Measurements from ENCODE around the gene ADGRG1.

The ADGRG1 gene

DNA sequence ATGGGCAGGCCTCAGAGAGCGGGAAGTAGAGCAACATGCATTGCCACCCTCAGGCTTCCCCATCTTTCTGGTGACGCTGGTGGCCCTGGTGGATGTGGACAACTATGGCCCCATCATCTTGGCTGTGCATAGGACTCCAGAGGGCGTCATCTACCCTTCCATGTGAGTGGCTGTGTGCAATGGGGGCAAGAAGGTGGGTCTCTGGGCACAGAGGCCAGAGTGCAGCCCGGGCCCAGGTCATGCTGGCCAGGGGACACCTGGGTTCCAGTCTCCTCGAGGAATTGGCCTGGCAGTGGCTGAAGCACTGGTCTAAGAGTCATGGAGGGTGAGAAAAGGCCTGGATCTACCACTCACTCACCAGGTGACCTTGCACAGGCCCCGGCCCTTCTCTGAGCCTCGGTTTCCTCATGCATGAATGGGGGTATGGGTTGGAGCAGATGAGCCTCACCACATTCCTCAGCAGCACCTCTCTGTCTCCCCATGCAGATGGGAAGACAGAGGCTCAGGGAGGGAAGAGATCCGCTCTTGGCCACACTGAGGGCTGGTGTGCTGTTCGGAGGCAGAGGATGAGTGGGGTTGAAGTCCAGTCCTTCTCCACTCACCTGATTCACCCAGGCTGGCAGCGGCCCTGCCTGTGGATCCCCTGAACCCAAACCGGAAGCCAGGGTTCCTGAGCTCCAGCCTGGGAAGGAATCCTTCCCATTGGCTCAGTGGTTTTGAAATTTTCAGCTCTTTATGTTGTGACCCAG is 32.5 kb downstream of the ADGRG1 start:
- H3K9me3 ChIP-seq (ENCODE audit: control insufficient read depth, low read length): no peaks in the 10 kb centered on the region
- no peaks in the 10 kb centered on the region for H3K27me3 ChIP-seq (replicated peaks; ENCODE audit: control insufficient read depth, insufficient read depth, low read length)
- H3K9ac ChIP-seq (ENCODE audit: low read length): no peak overlapping the region
- no peak for DNase-seq (ENCODE audit: low read depth)
- H3K4me3 ChIP-seq (ENCODE audit: low read length): no peak overlapping the region
- H3K36me3 ChIP-seq (ENCODE audit: control insufficient read depth, insufficient read depth, low read length, severe bottlenecking): no peaks in the 10 kb centered on the region
- H3K4me1 ChIP-seq (ENCODE audit: control insufficient read depth, insufficient read depth, low read length): no peaks in the 10 kb centered on the region

- no peak overlapping the region for H3K4me3 ChIP-seq (ENCODE audit: low read length)
These were observed 33.1 kb downstream of the ADGRG1 start for GRCh38 chr16:57661510-57661909.

GRCh38 chr16:57661936-57662906 is 33.8 kb downstream of the ADGRG1 start:
- H3K9ac ChIP-seq (ENCODE audit: low read length): no peak overlapping the region
- no peak for DNase-seq (ENCODE audit: low read depth)
- no peak overlapping the region for H3K4me3 ChIP-seq (ENCODE audit: low read length)
- no peaks in the 10 kb centered on the region for H3K36me3 ChIP-seq (ENCODE audit: control insufficient read depth, insufficient read depth, low read length, severe bottlenecking)
- H3K9me3 ChIP-seq (ENCODE audit: control insufficient read depth, low read length): no peaks in the 10 kb centered on the region
- H3K4me1 ChIP-seq (ENCODE audit: control insufficient read depth, insufficient read depth, low read length): no peaks in the 10 kb centered on the region
- H3K27me3 ChIP-seq (replicated peaks; ENCODE audit: control insufficient read depth, insufficient read depth, low read length): no peaks in the 10 kb centered on the region

More at GRCh38 chr16:57661510-57661909, 33.1 kb downstream of the ADGRG1 start:
- Histone ChIP-seq H3K9ac (ENCODE audit: low read length) (no peak overlapping the region), H3K4me1 (ENCODE audit: control insufficient read depth, insufficient read depth, low read length) (no peaks in the 10 kb centered on the region), H3K36me3 (ENCODE audit: control insufficient read depth, insufficient read depth, low read length, severe bottlenecking) (no peaks in the 10 kb centered on the region), H3K27me3 (replicated peaks; ENCODE audit: control insufficient read depth, insufficient read depth, low read length) (no peaks in the 10 kb centered on the region), H3K9me3 (ENCODE audit: control insufficient read depth, low read length) (no peaks in the 10 kb centered on the region)
- DNase-seq (ENCODE audit: low read depth): no peak

GRCh38 chr16:57663436-57663835 is 35.0 kb downstream of the ADGRG1 start:
- H3K36me3 ChIP-seq (ENCODE audit: control insufficient read depth, insufficient read depth, low read length, severe bottlenecking): no peaks in the 10 kb centered on the region
- DNase-seq (ENCODE audit: low read depth): no peak

GRCh38 chr16:57663917-57664661 is 35.7 kb downstream of the ADGRG1 start:
- Histone ChIP-seq H3K27me3 (replicated peaks; ENCODE audit: control insufficient read depth, insufficient read depth, low read length) (peaks cover 6% of the 10 kb centered on the region), H3K4me1 (ENCODE audit: control insufficient read depth, insufficient read depth, low read length) (no peaks in the 10 kb centered on the region), H3K4me3 (ENCODE audit: low read length) (no peak overlapping the region), H3K9ac (ENCODE audit: low read length) (no peak overlapping the region), H3K9me3 (ENCODE audit: control insufficient read depth, low read length) (no peaks in the 10 kb centered on the region), H3K36me3 (ENCODE audit: control insufficient read depth, insufficient read depth, low read length, severe bottlenecking) (no peaks in the 10 kb centered on the region)
- DNase-seq (ENCODE audit: low read depth): no peak

More at GRCh38 chr16:57663436-57663835, 35.0 kb downstream of the ADGRG1 start:
- Histone ChIP-seq H3K27me3 (replicated peaks; ENCODE audit: control insufficient read depth, insufficient read depth, low read length) (no peaks in the 10 kb centered on the region), H3K9me3 (ENCODE audit: control insufficient read depth, low read length) (no peaks in the 10 kb centered on the region), H3K9ac (ENCODE audit: low read length) (no peak overlapping the region), H3K4me1 (ENCODE audit: control insufficient read depth, insufficient read depth, low read length) (no peaks in the 10 kb centered on the region), H3K4me3 (ENCODE audit: low read length) (no peak overlapping the region)

DNA sequence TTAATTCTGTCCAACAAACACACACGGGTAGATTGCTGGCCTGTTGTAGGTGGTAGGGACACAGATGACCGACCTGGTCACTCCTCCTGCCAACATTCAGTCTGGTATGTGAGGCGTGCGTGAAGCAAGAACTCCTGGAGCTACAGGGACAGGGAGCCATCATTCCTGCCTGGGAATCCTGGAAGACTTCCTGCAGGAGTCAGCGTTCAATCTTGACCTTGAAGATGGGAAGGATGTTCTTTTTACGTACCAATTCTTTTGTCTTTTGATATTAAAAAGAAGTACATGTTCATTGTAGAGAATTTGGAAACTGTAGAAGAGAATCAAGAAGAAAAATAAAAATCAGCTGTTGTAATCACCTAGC is 36.2 kb downstream of the ADGRG1 start:
- peaks cover 6% of the 10 kb centered on the region for H3K27me3 ChIP-seq (replicated peaks; ENCODE audit: control insufficient read depth, insufficient read depth, low read length)
- DNase-seq (ENCODE audit: low read depth): no peak
- no peaks in the 10 kb centered on the region for H3K4me1 ChIP-seq (ENCODE audit: control insufficient read depth, insufficient read depth, low read length)
- H3K4me3 ChIP-seq (ENCODE audit: low read length): no peak overlapping the region
- no peaks in the 10 kb centered on the region for H3K36me3 ChIP-seq (ENCODE audit: control insufficient read depth, insufficient read depth, low read length, severe bottlenecking)
- no peaks in the 10 kb centered on the region for H3K9me3 ChIP-seq (ENCODE audit: control insufficient read depth, low read length)
- no peak overlapping the region for H3K9ac ChIP-seq (ENCODE audit: low read length)

DNA sequence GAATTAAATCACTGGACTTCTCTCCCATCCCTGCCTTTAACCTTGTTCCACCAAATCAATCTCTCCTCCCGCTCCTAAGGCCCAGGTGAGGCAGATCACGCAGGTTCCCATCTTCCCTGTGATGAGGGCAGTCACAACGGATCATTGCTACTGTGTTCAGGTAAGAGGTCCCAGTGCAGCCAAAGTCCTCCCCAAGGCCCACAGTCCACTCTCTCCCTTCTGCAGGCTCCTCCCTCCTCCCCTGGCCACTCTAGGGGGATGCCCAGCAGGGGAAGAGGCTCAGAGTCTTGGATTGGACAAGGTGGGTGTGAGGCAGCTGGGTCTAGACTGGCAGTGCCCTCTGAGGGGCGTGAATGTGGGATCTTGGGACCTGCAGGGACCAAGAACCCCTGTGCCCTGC is 37.1 kb downstream of the ADGRG1 start:
- no peaks in the 10 kb centered on the region for H3K36me3 ChIP-seq (ENCODE audit: control insufficient read depth, insufficient read depth, low read length, severe bottlenecking)
- H3K4me3 ChIP-seq (ENCODE audit: low read length): no peak overlapping the region
- H3K27me3 ChIP-seq (replicated peaks; ENCODE audit: control insufficient read depth, insufficient read depth, low read length): peaks cover 6% of the 10 kb centered on the region
- no peak for DNase-seq (ENCODE audit: low read depth)
- no peaks in the 10 kb centered on the region for H3K4me1 ChIP-seq (ENCODE audit: control insufficient read depth, insufficient read depth, low read length)
- H3K9me3 ChIP-seq (ENCODE audit: control insufficient read depth, low read length): no peaks in the 10 kb centered on the region
- H3K9ac ChIP-seq (ENCODE audit: low read length): no peak overlapping the region

DNA sequence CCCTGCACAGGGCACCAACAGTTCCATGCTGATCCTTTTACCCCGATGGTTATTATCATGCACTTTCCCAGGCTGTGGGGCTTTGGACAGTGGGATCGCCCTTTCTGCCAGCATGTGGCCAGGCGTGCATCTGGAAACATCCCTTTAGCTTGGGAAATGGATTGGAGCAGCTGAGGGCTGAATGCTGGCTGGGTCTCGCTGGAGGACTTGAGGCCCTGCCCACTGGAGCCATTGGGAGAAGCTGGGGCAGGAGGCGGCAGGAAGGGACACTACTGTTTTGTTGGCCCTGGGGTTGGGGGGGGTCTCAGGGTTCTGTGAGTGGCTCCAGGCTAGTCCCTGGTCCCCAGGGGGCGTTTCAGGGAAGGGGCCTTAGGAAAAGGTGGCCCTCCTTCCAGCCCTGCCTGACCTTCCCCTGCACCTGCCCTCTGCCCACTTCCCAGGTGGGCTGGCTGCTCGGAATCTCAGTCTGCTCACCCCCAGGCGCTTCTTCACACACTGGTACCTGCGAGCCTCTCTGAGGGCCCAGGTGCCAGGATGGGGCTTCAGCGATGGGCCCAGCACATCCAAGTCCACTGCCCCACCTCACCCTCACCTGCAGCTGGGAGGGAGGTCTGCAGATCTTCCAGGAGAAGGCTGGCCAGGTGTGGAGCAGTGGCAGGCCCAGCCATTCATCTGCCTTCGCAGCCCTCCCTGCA is 38.1 kb downstream of the ADGRG1 start:
- peaks cover 6% of the 10 kb centered on the region for H3K27me3 ChIP-seq (replicated peaks; ENCODE audit: control insufficient read depth, insufficient read depth, low read length)
- no peak for DNase-seq (ENCODE audit: low read depth)
- no peaks in the 10 kb centered on the region for H3K9me3 ChIP-seq (ENCODE audit: control insufficient read depth, low read length)

GRCh38 chr16:57667048-57667525 is 38.7 kb downstream of the ADGRG1 start:
- Histone ChIP-seq H3K9ac (ENCODE audit: low read length) (no peak overlapping the region), H3K36me3 (ENCODE audit: control insufficient read depth, insufficient read depth, low read length, severe bottlenecking) (no peaks in the 10 kb centered on the region), H3K4me1 (ENCODE audit: control insufficient read depth, insufficient read depth, low read length) (no peaks in the 10 kb centered on the region), H3K4me3 (ENCODE audit: low read length) (no peak overlapping the region), H3K9me3 (ENCODE audit: control insufficient read depth, low read length) (no peaks in the 10 kb centered on the region), H3K27me3 (replicated peaks; ENCODE audit: control insufficient read depth, insufficient read depth, low read length) (peaks cover 6% of the 10 kb centered on the region)
- DNase-seq (ENCODE audit: low read depth): no peak

More for the DNA sequence above, 38.1 kb downstream of the ADGRG1 start:
- Histone ChIP-seq H3K4me3 (ENCODE audit: low read length) (no peak overlapping the region), H3K9ac (ENCODE audit: low read length) (no peak overlapping the region), H3K4me1 (ENCODE audit: control insufficient read depth, insufficient read depth, low read length) (no peaks in the 10 kb centered on the region), H3K36me3 (ENCODE audit: control insufficient read depth, insufficient read depth, low read length, severe bottlenecking) (no peaks in the 10 kb centered on the region)

DNA sequence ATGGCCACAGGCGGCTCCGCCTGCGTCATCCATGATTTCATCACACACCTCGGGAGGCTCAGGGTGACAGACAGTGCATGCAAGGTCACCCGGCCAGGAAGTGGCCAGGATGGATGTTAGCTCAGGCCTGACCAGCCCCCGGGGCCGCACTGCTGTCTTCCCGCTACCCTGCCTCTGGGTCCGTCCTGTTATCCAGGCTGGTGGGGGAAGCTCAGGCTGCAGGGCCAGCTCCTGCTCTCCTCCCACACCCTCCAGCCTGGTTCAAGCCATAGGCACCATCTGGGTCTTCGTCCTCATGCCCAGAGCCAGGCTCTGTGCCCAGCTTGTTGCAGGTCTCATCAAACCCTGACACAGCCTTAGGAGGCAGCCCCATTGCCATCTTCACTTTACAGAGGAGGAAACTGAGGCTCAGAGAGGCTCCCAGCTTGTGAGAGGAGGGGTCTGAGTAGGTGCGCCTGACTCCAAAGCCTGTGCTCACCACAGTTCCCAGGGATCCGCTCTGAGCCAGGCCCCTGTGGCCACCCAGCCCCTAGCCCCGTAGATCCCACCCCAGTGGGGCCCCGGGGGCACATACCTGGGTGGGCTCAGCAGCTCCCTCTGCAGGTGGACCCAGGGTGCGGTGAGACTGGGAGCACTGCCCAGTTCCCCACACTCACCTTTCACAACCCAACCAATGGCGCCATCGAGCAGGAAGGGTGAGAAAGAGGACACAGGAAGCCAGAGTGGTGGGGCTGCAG is 39.3 kb downstream of the ADGRG1 start:
- H3K9me3 ChIP-seq (ENCODE audit: control insufficient read depth, low read length): no peaks in the 10 kb centered on the region
- H3K9ac ChIP-seq (ENCODE audit: low read length): no peak overlapping the region
- peaks cover 3% of the 10 kb centered on the region for H3K4me1 ChIP-seq (ENCODE audit: control insufficient read depth, insufficient read depth, low read length)
- no peak for DNase-seq (ENCODE audit: low read depth)
- H3K4me3 ChIP-seq (ENCODE audit: low read length): no peak overlapping the region
- H3K27me3 ChIP-seq (replicated peaks; ENCODE audit: control insufficient read depth, insufficient read depth, low read length): peaks cover 10% of the 10 kb centered on the region
- H3K36me3 ChIP-seq (ENCODE audit: control insufficient read depth, insufficient read depth, low read length, severe bottlenecking): no peaks in the 10 kb centered on the region
